Measurements from ENCODE around the gene MFSD6. TPM values are rescaled to one million over a fixed set of nuclear protein-coding genes. Genes with fewer than 3 reads are reported as not detected.

Gene MFSD6
- total RNA-seq, 4 donors from 2014 or later, result 76.3 to 99.1 (median 83.0) TPM

DNA sequence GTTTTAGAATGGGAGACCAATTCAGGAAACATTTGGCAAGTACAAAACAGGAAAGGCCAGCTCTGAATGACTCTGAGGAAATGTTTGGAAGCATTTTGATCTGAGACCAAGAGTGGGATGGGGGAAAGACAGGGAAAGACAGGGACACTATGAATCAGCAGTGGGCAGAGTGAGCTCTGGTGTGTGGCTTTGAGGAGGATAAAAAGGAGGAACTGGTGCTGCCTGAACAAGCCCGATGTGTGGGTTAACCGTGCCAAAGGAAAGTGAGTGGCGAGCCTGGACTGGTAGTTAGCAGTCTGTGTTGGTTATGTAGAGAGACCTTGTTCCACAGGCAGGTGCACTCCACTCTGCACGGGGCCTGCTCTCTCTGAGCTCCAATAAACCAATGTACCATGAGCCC is 5.3 kb downstream of the MFSD6 start:
- intact Hi-C loops (cut with DNase I; ENCODE audit: low total_unique reads) (no loop called here), in situ Hi-C loops (cut with MboI; ENCODE audit: low pct_ligation_motif_present in 1 of 4, low pct_unique_long_range_greater_than_20kb in 1 of 4, low sequenced_read_pairs in 3 of 4) (no loop called here)
- no peaks in the 10 kb centered on the region for H3K27me3 ChIP-seq
- DNase-seq, result no peak
- H3K9me3 ChIP-seq, result no peaks in the 10 kb centered on the region
- no peak for TF ChIP-seq POLR2AphosphoS5 (IDR thresholded peaks at IDR 0.05)
- TF ChIP-seq, protein P1, sequence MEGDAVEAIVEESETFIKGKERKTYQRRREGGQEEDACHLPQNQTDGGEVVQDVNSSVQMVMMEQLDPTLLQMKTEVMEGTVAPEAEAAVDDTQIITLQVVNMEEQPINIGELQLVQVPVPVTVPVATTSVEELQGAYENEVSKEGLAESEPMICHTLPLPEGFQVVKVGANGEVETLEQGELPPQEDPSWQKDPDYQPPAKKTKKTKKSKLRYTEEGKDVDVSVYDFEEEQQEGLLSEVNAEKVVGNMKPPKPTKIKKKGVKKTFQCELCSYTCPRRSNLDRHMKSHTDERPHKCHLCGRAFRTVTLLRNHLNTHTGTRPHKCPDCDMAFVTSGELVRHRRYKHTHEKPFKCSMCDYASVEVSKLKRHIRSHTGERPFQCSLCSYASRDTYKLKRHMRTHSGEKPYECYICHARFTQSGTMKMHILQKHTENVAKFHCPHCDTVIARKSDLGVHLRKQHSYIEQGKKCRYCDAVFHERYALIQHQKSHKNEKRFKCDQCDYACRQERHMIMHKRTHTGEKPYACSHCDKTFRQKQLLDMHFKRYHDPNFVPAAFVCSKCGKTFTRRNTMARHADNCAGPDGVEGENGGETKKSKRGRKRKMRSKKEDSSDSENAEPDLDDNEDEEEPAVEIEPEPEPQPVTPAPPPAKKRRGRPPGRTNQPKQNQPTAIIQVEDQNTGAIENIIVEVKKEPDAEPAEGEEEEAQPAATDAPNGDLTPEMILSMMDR (IDR thresholded peaks at IDR 0.05), result no peak
- TF ChIP-seq EP300 (IDR thresholded peaks at IDR 0.05; ENCODE audit: low read depth), result no peak
- TF ChIP-seq POLR2A (IDR thresholded peaks at IDR 0.05), result no peak
- 34 to 58% methylated on average over 4 of the region's 4 CpGs for WGBS, 2 donors (ENCODE audit: low coverage in 1 of 2)
- H3K4me1 ChIP-seq, result peaks cover 2 to 69% (median 23%) of the 10 kb centered on the region in 4 donors
- H3K27ac ChIP-seq, result peak overlapping the region in 1 of 4 donors; percentile 14
- no peak overlapping the region for H3K4me3 ChIP-seq
- H3K36me3 ChIP-seq, result no peaks in the 10 kb centered on the region

DNA sequence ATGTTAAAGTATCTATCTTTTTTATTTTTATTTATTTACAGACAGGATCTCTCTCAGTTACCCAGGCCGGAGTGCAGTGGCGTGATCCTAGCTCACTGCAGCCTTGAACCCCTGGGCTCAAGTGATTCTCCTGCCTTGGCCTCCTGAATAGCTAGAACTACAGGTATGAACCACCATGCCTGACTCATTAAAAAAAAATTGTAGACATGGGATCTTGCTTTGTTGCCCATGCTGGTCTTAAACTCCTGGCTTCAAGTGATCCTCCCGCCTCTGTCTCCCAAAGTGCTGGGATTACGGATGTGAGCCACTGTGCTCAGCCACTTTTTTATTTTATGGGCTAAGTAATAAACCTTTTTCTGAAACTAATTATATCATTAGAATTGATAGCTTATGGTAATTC is 7.1 kb downstream of the MFSD6 start:
- Histone ChIP-seq H3K4me3 (no peak overlapping the region), H3K9me3 (no peaks in the 10 kb centered on the region), H3K36me3 (no peaks in the 10 kb centered on the region), H3K4me1 (peaks cover 0 to 61% (median 16%) of the 10 kb centered on the region in 4 donors), H3K27me3 (no peaks in the 10 kb centered on the region), H3K27ac (no peak overlapping the region)
- no peak for TF ChIP-seq EP300 (IDR thresholded peaks at IDR 0.05; ENCODE audit: low read depth)
- TF ChIP-seq, protein P1 (IDR thresholded peaks at IDR 0.05), result no peak
- TF ChIP-seq POLR2AphosphoS5 (IDR thresholded peaks at IDR 0.05), result no peak
- TF ChIP-seq POLR2A (IDR thresholded peaks at IDR 0.05), result no peak
- no peak for DNase-seq
- 92 to 94% methylated on average over 4 of the region's 4 CpGs for WGBS, 2 donors (ENCODE audit: low coverage in 1 of 2)
- in situ Hi-C loops (cut with MboI; ENCODE audit: low pct_ligation_motif_present in 1 of 4, low pct_unique_long_range_greater_than_20kb in 1 of 4, low sequenced_read_pairs in 3 of 4) (no loop called here), intact Hi-C loops (cut with DNase I; ENCODE audit: low total_unique reads) (no loop called here)

GRCh38 chr2:190415794-190416775 is 7.9 kb downstream of the MFSD6 start:
- in situ Hi-C loops (cut with MboI; ENCODE audit: low pct_ligation_motif_present in 1 of 4, low pct_unique_long_range_greater_than_20kb in 1 of 4, low sequenced_read_pairs in 3 of 4), result no loop called here
- Histone ChIP-seq H3K4me3 (no peak overlapping the region), H3K27ac (peak overlapping the region in 2 of 4 donors; percentile 39 to 47), H3K4me1 (peaks cover 0 to 61% (median 15%) of the 10 kb centered on the region in 4 donors), H3K36me3 (no peaks in the 10 kb centered on the region), H3K27me3 (no peaks in the 10 kb centered on the region), H3K9me3 (no peaks in the 10 kb centered on the region)
- TF ChIP-seq EP300 (IDR thresholded peaks at IDR 0.05; ENCODE audit: low read depth) (no peak), POLR2A (IDR thresholded peaks at IDR 0.05) (no peak)
- TF ChIP-seq, protein P1 (IDR thresholded peaks at IDR 0.05), result no peak
- no peak for DNase-seq
- intact Hi-C loops (cut with DNase I; ENCODE audit: low total_unique reads), result no loop called here
- 30 to 33% methylated on average over 2 of the region's 2 CpGs for WGBS, 2 donors (ENCODE audit: low coverage in 1 of 2)

DNA sequence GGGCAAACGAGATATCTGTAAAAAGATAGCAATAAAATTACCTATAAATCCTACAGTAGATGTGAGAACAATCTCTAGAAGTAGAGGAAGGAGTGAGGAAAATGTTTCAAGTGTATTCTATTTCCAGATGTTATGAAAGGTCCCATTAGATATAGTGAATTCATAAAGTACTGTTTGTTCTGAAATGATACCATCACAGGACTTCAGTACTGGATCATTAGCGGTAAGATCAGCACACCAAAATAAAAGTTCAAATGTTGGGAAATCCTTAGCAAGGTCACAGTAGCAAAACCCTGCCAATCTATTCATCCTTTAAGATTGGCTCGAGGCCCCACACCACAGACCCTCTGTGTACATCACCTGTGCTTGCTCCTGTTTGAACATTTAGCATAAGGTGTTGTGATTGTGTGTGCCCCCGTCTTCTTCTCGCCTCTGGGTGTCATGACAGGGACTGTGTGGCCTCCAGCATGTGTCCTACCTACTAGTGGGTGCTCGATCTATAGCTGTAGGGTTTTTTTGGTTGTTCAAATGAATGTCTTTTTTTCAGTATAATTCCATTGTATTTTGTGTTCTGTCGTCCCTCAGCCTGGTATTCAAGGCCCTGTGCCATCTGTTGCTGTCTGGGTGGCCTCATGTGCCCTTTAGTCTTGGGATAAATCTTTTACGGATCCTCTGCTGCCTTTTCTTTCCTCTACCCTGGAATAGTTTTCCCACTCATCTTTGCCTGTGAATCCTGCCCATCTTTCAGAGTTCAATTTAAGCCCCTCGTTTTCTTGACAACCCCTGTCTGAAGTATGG is 9.1 kb downstream of the MFSD6 start:
- Histone ChIP-seq H3K27ac (peak overlapping the region in 1 of 4 donors; percentile 39), H3K36me3 (no peaks in the 10 kb centered on the region), H3K4me3 (no peak overlapping the region), H3K27me3 (no peaks in the 10 kb centered on the region), H3K9me3 (no peaks in the 10 kb centered on the region), H3K4me1 (peaks cover 0 to 51% (median 15%) of the 10 kb centered on the region in 4 donors)
- in situ Hi-C loops (cut with MboI; ENCODE audit: low pct_ligation_motif_present in 1 of 4, low pct_unique_long_range_greater_than_20kb in 1 of 4, low sequenced_read_pairs in 3 of 4), result no loop called here
- intact Hi-C loops (cut with DNase I; ENCODE audit: low total_unique reads), result no loop called here
- TF ChIP-seq, protein P1 (IDR thresholded peaks at IDR 0.05), result no peak
- TF ChIP-seq EP300 (IDR thresholded peaks at IDR 0.05; ENCODE audit: low read depth) (no peak), POLR2A (IDR thresholded peaks at IDR 0.05) (no peak), POLR2AphosphoS5 (IDR thresholded peaks at IDR 0.05) (no peak)
- 87 to 91% methylated on average over 8 to 9 of the region's 9 CpGs for WGBS, 2 donors (ENCODE audit: low coverage in 1 of 2)
- no peak for DNase-seq
